ENCODE data around the gene CAMSAP2.

DNA sequence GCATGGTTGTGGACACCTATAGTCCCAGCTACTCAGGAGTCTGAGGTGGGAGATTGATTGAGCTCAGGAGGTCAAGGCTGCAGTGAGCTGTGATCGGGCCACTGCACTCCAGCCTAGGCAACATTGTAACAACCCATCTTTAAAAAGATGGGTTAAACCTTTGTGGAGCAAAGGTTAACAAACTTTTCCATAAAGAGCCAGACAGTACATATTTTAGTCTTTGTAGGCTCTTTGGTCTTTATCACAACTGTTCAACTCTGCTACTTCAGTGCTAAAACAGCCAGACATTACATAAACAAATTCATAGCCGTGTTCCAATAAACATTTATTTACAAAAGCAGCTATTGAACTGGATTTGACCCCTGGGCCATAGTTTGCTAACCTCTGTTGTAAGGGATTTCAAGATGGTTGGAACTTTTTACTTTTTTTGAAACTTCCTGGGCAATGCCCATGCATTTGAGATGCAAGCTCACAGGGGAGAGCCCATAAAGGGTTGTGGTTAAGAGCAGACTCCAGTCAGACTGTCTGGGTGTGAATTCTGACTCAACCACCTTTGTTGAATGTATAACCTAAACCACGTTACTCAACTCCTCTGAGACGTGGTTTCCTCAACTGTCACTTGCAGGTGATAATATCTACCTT is 166.8 kb downstream of the CAMSAP2 start:
- TF ChIP-seq, protein P1, sequence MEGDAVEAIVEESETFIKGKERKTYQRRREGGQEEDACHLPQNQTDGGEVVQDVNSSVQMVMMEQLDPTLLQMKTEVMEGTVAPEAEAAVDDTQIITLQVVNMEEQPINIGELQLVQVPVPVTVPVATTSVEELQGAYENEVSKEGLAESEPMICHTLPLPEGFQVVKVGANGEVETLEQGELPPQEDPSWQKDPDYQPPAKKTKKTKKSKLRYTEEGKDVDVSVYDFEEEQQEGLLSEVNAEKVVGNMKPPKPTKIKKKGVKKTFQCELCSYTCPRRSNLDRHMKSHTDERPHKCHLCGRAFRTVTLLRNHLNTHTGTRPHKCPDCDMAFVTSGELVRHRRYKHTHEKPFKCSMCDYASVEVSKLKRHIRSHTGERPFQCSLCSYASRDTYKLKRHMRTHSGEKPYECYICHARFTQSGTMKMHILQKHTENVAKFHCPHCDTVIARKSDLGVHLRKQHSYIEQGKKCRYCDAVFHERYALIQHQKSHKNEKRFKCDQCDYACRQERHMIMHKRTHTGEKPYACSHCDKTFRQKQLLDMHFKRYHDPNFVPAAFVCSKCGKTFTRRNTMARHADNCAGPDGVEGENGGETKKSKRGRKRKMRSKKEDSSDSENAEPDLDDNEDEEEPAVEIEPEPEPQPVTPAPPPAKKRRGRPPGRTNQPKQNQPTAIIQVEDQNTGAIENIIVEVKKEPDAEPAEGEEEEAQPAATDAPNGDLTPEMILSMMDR (IDR thresholded peaks at IDR 0.05), result no peak
- TF ChIP-seq POLR2A (IDR thresholded peaks at IDR 0.05) (no peak), POLR2AphosphoS5 (IDR thresholded peaks at IDR 0.05) (no peak), EP300 (IDR thresholded peaks at IDR 0.05) (no peak)
